GM19238 (cell line): ENCODE results near the gene HSPA14.
A peak's percentile ranks its signal among the peaks of the same experiment; 100 is the strongest.
"Not testable (repeated sequence)": the region's sequence is repeated elsewhere in the genome, so short reads cannot be mapped to it uniquely, and the experiment has no call there.

Experiments used
- DNase-seq: peaks from one replicate; pipeline ENCODE4 v3.0.0; 2011; ENCODE audit warnings: low spot score; ENCODE audit not compliant: insufficient read length

Gene HSPA14

GRCh38 chr10:14837757-14838581 is at the start of gene HSPA14, which contains the start of the genes CDNF and MSANTD7:
HSPA14 (plus strand) TSS chr10:14838306; CDS start chr10:14838403, 97 bp downstream.
CDNF (minus strand) TSS chr10:14838037; CDS start chr10:14837946, 91 bp downstream.
MSANTD7 (plus strand) TSS chr10:14838306; CDS start chr10:14842285, 3,979 bp downstream.
- peak; percentile 92 for DNase-seq

- DNase-seq: no peak
These were observed 39.5 kb upstream of the HSPA14 start for GRCh38 chr10:14798636-14799035.

- no peak for DNase-seq
These were observed 37.7 kb upstream of the HSPA14 start for GRCh38 chr10:14800397-14800796.

GRCh38 chr10:14801723-14802122 is 36.4 kb upstream of the HSPA14 start:
- no peak for DNase-seq

GRCh38 chr10:14803827-14804226 is 34.3 kb upstream of the HSPA14 start:
- no peak for DNase-seq

- DNase-seq: no peak
These were observed 31.8 kb upstream of the HSPA14 start for GRCh38 chr10:14806318-14806717.

GRCh38 chr10:14810969-14811953 is 26.8 kb upstream of the HSPA14 start:
- DNase-seq: no peak

GRCh38 chr10:14812271-14812670 is 25.8 kb upstream of the HSPA14 start:
- DNase-seq: no peak

- no peak for DNase-seq
These were observed 22.4 kb upstream of the HSPA14 start for GRCh38 chr10:14815681-14816080.

- DNase-seq: not testable (repeated sequence)
These were observed 21.4 kb upstream of the HSPA14 start for GRCh38 chr10:14816717-14817116.

- no peak for DNase-seq
These were observed 17.9 kb upstream of the HSPA14 start for GRCh38 chr10:14820010-14820774.

- no peak for DNase-seq
These were observed 17.3 kb upstream of the HSPA14 start for GRCh38 chr10:14820775-14821154.

- no peak for DNase-seq
These were observed 16.3 kb upstream of the HSPA14 start for GRCh38 chr10:14821635-14822375.

GRCh38 chr10:14822879-14823755 is 15.0 kb upstream of the HSPA14 start:
- peak; percentile 27 for DNase-seq

GRCh38 chr10:14823966-14824365 is 14.1 kb upstream of the HSPA14 start:
- no peak for DNase-seq

- DNase-seq: no peak
These were observed 11.9 kb upstream of the HSPA14 start for GRCh38 chr10:14826076-14826829.

- no peak for DNase-seq
These were observed 5.0 kb upstream of the HSPA14 start for GRCh38 chr10:14833106-14833505.

- DNase-seq: no peak
These were observed 1.9 kb upstream of the HSPA14 start for GRCh38 chr10:14836208-14836607.
